CD14-positive monocyte (primary cell): Measurements from ENCODE around the gene LMX1B. TPM values are rescaled to one million over a fixed set of nuclear protein-coding genes. Genes with fewer than 3 reads are reported as not detected.

Source experiments
- DNase-seq, 3 donors: peaks; one replicate each; pipeline ENCODE4 v3.0.0-alpha.2; 2011 to 2022
- H2AFZ ChIP-seq: 2 replicates; pipeline ENCODE4 v1.6.0; 2012; ENCODE audit warnings: mild to moderate bottlenecking, low read depth, low read length, inconsistent platforms; ENCODE audit not compliant: insufficient read depth, poor library complexity, severe bottlenecking
- H3K27ac ChIP-seq, 2 donors: 1 replicate in 1 of 2; 2 replicates in 1 of 2; pipeline ENCODE4 v1.5.1; 2012 to 2013; ENCODE audit warnings: low read length in 2 of 2, control low read depth in 1 of 2, inconsistent platforms in 1 of 2, low read depth in 1 of 2, mild to moderate bottlenecking in 1 of 2
- H3K27me3 ChIP-seq, 2 donors: one replicate each; pipeline versions ENCODE4 v1.6.0 to v1.6.1; 2011 to 2013; ENCODE audit warnings: low read length in 2 of 2; ENCODE audit not compliant: control insufficient read depth in 2 of 2, insufficient read depth in 2 of 2
- H3K36me3 ChIP-seq, 2 donors: replicated peaks in 1 of 2; 1 replicate in 1 of 2; 2 replicates in 1 of 2; pipeline versions ENCODE4 v1.5.1 to v1.6.1; 2012 to 2013; ENCODE audit warnings: low read length in 2 of 2, control low read depth in 1 of 2, inconsistent platforms in 1 of 2, mild to moderate bottlenecking in 1 of 2; ENCODE audit not compliant: insufficient read depth in 2 of 2, control insufficient read depth in 1 of 2
- H3K4me1 ChIP-seq, 2 donors: 1 replicate in 1 of 2; 2 replicates in 1 of 2; pipeline versions ENCODE4 v1.5.1 to v1.6.1; 2012 to 2013; ENCODE audit warnings: low read length in 2 of 2, control low read depth in 1 of 2, inconsistent platforms in 1 of 2, mild to moderate bottlenecking in 1 of 2, moderate library complexity in 1 of 2; ENCODE audit not compliant: insufficient read depth in 2 of 2, control insufficient read depth in 1 of 2
- H3K4me2 ChIP-seq: replicated peaks from 2 replicates; pipeline ENCODE3; 2012; ENCODE audit warnings: low read length, moderate library complexity, mild to moderate bottlenecking; ENCODE audit not compliant: poor library complexity, severe bottlenecking; ENCODE audit errors: extremely low read depth
- H3K4me3 ChIP-seq, 3 experiments: fragments of 200-600 bp in 1 of 3; sonication (generic) in 1 of 3; replicated peaks in 1 of 3; 1 replicate in 2 of 3; 2 replicates in 1 of 3; pipeline ENCODE4 v1.5.1; 2011 to 2013; ENCODE audit warnings: low read length in 3 of 3, mild to moderate bottlenecking in 3 of 3, control low read depth in 2 of 3, low read depth in 2 of 3, inconsistent platforms in 1 of 3, moderate library complexity in 1 of 3
- H3K79me2 ChIP-seq: 2 replicates; pipeline ENCODE4 v1.6.0; 2012; ENCODE audit warnings: mild to moderate bottlenecking, control low read depth, inconsistent platforms, low read length, moderate library complexity; ENCODE audit not compliant: insufficient read depth
- H3K9ac ChIP-seq: 2 replicates; pipeline ENCODE4 v1.6.0; 2017; ENCODE audit warnings: low read length, mild to moderate bottlenecking; ENCODE audit not compliant: insufficient read depth, poor library complexity, severe bottlenecking
- H3K9me3 ChIP-seq, 2 donors: replicated peaks in 1 of 2; 1 replicate in 1 of 2; 2 replicates in 1 of 2; pipeline versions ENCODE4 v1.5.1 to v1.6.1; 2012 to 2013; ENCODE audit warnings: low read length in 2 of 2, control low read depth in 1 of 2; ENCODE audit not compliant: control insufficient read depth in 1 of 2, insufficient read depth in 1 of 2
- H4K20me1 ChIP-seq: 2 replicates; pipeline ENCODE4 v1.6.0; 2012; ENCODE audit warnings: mild to moderate bottlenecking, low read length, control low read depth, moderate library complexity; ENCODE audit not compliant: insufficient read depth
- H3K27ac Mint-ChIP-seq, 7 donors: one replicate each; pipeline ENCODE4 v1.8.0; 2020; ENCODE audit warnings: mild to moderate bottlenecking in 7 of 7, mixed read lengths in 7 of 7, moderate library complexity in 6 of 7, inconsistent platforms in 2 of 7
- H3K27me3 Mint-ChIP-seq, 3 donors: one replicate each; pipeline ENCODE4 v1.8.0; 2021 to 2022; ENCODE audit warnings: low read depth in 3 of 3, mild to moderate bottlenecking in 3 of 3, mixed read lengths in 3 of 3, moderate library complexity in 3 of 3, inconsistent platforms in 1 of 3
- H3K36me3 Mint-ChIP-seq, 2 donors: one replicate each; pipeline ENCODE4 v1.8.0; 2020; ENCODE audit warnings: mixed read lengths in 2 of 2, inconsistent platforms in 1 of 2, mild to moderate bottlenecking in 1 of 2
- H3K4me1 Mint-ChIP-seq: one replicate; pipeline ENCODE4 v1.8.0; 2020; ENCODE audit warnings: mild to moderate bottlenecking, mixed read lengths
- H3K4me3 Mint-ChIP-seq, 2 donors: one replicate each; pipeline ENCODE4 v1.8.0; 2020; ENCODE audit warnings: mild to moderate bottlenecking in 2 of 2, mixed read lengths in 2 of 2, moderate library complexity in 1 of 2
- H3K9me3 Mint-ChIP-seq, 7 donors: one replicate each; pipeline ENCODE4 v1.8.0; 2020 to 2022; ENCODE audit warnings: mixed read lengths in 7 of 7, mild to moderate bottlenecking in 6 of 7, moderate library complexity in 6 of 7, inconsistent platforms in 2 of 7
- WGBS: methylation state at CpG from one replicate; pipeline ENCODE4 v1.1.5; 2013; ENCODE audit warnings: missing lambda C conversion rate; ENCODE audit not compliant: insufficient coverage; 5-methylcytosine and 5-hydroxymethylcytosine counted together
- intact Hi-C, 2 donors: fragments of 100-400 bp; cut with micrococcal nuclease; formaldehyde crosslinking; loops; one replicate each; pipeline versions ENCODE4 v1.15.0 to v1.15.1; 2023
- polyA plus RNA-seq, 3 donors: library from polyadenylated mRNA; depleted of rRNA in 1 of 3; unstranded in 2 of 3; stranded (reverse) in 1 of 3; fragments of 300-500 nt in 2 of 3; fragments of >200 nt in 1 of 3; fragmentation: Illumina TruSeq in 2 of 3; gene quantifications; 1 replicate in 2 of 3; 2 replicates in 1 of 3; pipeline ENCODE4 v1.2.3, GENCODE V29; 2012 to 2021
- TF ChIP-seq, protein P1 (sequence below): fragments of 200-600 bp; IDR thresholded peaks from one replicate; pipeline ENCODE4 v1.8.0; 2022; ENCODE audit warnings: antibody characterized with exemption, mild to moderate bottlenecking

The LMX1B gene
- polyA plus RNA-seq, 3 donors, result not detected

DNA sequence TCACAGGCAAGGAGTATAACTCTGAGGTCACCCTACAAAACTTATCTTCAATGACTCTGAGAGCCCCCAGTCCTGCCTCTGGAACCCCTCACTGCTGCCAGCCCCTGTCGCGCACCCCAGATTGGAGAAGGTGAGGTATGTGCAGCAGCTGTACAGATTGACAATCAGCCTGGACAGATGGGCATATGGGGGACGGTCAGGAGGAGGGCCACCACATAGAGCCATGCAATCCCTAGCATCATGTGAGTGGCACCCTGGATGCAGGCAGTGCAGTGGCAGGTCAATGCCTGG, 90.1 kb downstream of the LMX1B start:
- no peak overlapping the region for H3K27ac Mint-ChIP-seq
- H3K9ac ChIP-seq, result no peak overlapping the region
- DNase-seq, result peak in 1 of 3 donors; percentile 2
- TF ChIP-seq, protein P1, sequence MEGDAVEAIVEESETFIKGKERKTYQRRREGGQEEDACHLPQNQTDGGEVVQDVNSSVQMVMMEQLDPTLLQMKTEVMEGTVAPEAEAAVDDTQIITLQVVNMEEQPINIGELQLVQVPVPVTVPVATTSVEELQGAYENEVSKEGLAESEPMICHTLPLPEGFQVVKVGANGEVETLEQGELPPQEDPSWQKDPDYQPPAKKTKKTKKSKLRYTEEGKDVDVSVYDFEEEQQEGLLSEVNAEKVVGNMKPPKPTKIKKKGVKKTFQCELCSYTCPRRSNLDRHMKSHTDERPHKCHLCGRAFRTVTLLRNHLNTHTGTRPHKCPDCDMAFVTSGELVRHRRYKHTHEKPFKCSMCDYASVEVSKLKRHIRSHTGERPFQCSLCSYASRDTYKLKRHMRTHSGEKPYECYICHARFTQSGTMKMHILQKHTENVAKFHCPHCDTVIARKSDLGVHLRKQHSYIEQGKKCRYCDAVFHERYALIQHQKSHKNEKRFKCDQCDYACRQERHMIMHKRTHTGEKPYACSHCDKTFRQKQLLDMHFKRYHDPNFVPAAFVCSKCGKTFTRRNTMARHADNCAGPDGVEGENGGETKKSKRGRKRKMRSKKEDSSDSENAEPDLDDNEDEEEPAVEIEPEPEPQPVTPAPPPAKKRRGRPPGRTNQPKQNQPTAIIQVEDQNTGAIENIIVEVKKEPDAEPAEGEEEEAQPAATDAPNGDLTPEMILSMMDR, result no peak
- no peaks in the 10 kb centered on the region for H3K36me3 ChIP-seq
- WGBS, result no CpG with 5 or more reads among the region's 3 CpGs
- no peak overlapping the region for H3K4me3 Mint-ChIP-seq
- no peak overlapping the region for H3K27ac ChIP-seq
- peaks cover 0 to 18% of the 10 kb centered on the region in 2 donors for H3K27me3 ChIP-seq
- no peaks in the 10 kb centered on the region for H3K79me2 ChIP-seq
- no peaks in the 10 kb centered on the region for H3K36me3 Mint-ChIP-seq
- no peaks in the 10 kb centered on the region for H3K9me3 ChIP-seq
- H3K4me1 ChIP-seq, result peaks cover 12 to 21% of the 10 kb centered on the region in 2 donors
- H3K4me2 ChIP-seq, result no peak overlapping the region
- no peak overlapping the region for H2AFZ ChIP-seq
- peaks cover 22 to 48% (median 37%) of the 10 kb centered on the region in 3 donors for H3K27me3 Mint-ChIP-seq
- H3K9me3 Mint-ChIP-seq, result peaks cover 0 to 2% (median 0%) of the 10 kb centered on the region in 7 donors
- no peaks in the 10 kb centered on the region for H4K20me1 ChIP-seq
- peaks cover 19% of the 10 kb centered on the region for H3K4me1 Mint-ChIP-seq
- intact Hi-C loops, result loop anchor here (1.0 to 2.0 kb wide), 2 partner anchors 77 kb away; no protein-coding TSS in a partner anchor
- H3K4me3 ChIP-seq, result no peak overlapping the region

DNA sequence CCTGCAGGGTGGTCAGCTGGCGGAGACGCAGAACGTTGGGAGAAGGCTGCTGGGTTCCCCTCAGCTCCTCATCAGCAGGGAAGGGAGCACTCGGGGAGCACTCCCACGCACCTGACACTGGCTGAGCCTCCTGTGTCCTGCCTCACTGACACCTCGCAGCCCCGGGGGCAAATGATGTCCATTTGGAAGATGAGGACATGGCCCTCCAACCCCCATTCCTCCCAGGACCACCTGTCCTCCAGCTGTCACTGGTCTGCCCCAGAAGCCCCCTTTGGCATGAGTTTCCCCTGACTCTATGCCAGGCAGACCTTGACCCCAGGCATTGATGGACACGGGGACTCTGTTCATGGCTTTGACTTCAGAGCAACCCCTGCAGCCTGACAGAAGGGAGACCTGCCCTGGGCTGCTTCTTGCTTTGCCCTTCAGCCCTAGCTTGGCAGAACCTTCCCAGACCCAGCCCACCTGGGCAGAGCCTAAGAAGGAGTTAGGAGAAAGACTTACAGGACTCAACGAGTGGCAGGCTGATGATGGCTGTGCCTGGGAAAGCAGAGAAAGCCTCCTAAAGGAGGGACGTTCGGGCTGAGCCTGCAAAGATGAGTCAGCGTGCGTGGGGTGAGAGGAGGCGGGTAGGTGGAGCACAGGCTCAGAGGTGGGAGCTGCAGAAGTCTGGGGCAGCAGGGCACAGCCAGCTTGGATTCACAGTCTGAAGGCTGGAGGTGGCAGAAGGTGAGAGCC, 90.6 kb downstream of the LMX1B start:
- Mint-ChIP-seq H3K9me3 (peaks cover 0 to 2% (median 0%) of the 10 kb centered on the region in 7 donors), H3K27ac (no peak overlapping the region), H3K4me1 (peaks cover 19% of the 10 kb centered on the region), H3K4me3 (peak overlapping the region in 1 of 2 donors; percentile 51), H3K27me3 (peaks cover 22 to 47% (median 37%) of the 10 kb centered on the region in 3 donors), H3K36me3 (no peaks in the 10 kb centered on the region)
- no peaks in the 10 kb centered on the region for H3K79me2 ChIP-seq
- no peak overlapping the region for H3K27ac ChIP-seq
- no peak overlapping the region for H3K4me3 ChIP-seq
- TF ChIP-seq, protein P1, result no peak
- H3K9ac ChIP-seq, result no peak overlapping the region
- intact Hi-C loops, result loop anchor here (1.0 to 2.0 kb wide), 2 partner anchors 76 to 77 kb away; no protein-coding TSS in a partner anchor
- H3K9me3 ChIP-seq, result no peaks in the 10 kb centered on the region
- no peak overlapping the region for H2AFZ ChIP-seq
- DNase-seq, result peak in 1 of 3 donors; percentile 4
- no peaks in the 10 kb centered on the region for H3K36me3 ChIP-seq
- H3K4me2 ChIP-seq, result no peak overlapping the region
- H3K4me1 ChIP-seq, result peaks cover 12 to 21% of the 10 kb centered on the region in 2 donors
- 36% methylated on average over 14 of the region's 14 CpGs for WGBS
- no peaks in the 10 kb centered on the region for H4K20me1 ChIP-seq
- peaks cover 0 to 18% of the 10 kb centered on the region in 2 donors for H3K27me3 ChIP-seq
